ENCODE data around the gene PIGU.

- TF ChIP-seq EZH2 (IDR thresholded peaks at IDR 0.05) (no peak), POLR2AphosphoS5 (IDR thresholded peaks at IDR 0.05; ENCODE audit: borderline replicate concordance, low read depth, low read length) (no peak), FOXP2 (optimal IDR thresholded peaks at IDR 0.05; ENCODE audit: control extremely low read depth, extremely low read length, insufficient read depth) (no peak)
These were observed 151.6 kb downstream of the PIGU start for GRCh38 chr20:34525342-34525708.
